ENCODE measurements around the gene CD300E. TPM values are rescaled to one million over a fixed set of nuclear protein-coding genes. Genes with fewer than 3 reads are reported as not detected.

CD300E gene
- total RNA-seq, 1 experiment from 2014 or later: not detected

- peaks cover 74% of the 10 kb centered on the region for H3K27me3 ChIP-seq (ENCODE audit: insufficient read depth, low read length)
- intact Hi-C loops (cut with micrococcal nuclease): no loop called here
- POLR2A ChIA-PET: no interaction called here
Observed at GRCh38 chr17:74595037-74595750, 28.3 kb downstream of the CD300E start.

More at GRCh38 chr17:74595037-74595750, 28.3 kb downstream of the CD300E start:
- DNase-seq (ENCODE audit: low read depth, low spot score) (no peak), ATAC-seq (no peak)
- no peak overlapping the region for H3K27ac ChIP-seq (ENCODE audit: low read depth, low read length)
- H3K9me3 ChIP-seq (ENCODE audit: control insufficient read depth in 1 of 2, insufficient read depth in 1 of 2, low read depth in 1 of 2, low read length in 2 of 2): no peaks in the 10 kb centered on the region
- no peaks in the 10 kb centered on the region for H4K20me1 ChIP-seq (ENCODE audit: insufficient read depth)
- H2AFZ ChIP-seq (ENCODE audit: low read depth, low read length, poor library complexity, severe bottlenecking): no peak overlapping the region
- H3K4me3 ChIP-seq (replicated peaks in 1 of 2; ENCODE audit: low read depth in 1 of 2, low read length in 2 of 2): no peak overlapping the region
- no TSS peak for BruUV-seq (replicated peaks)
- no peaks in the 10 kb centered on the region for H3K36me3 ChIP-seq (ENCODE audit: control insufficient read depth in 1 of 2, insufficient read depth in 2 of 2, low read length in 2 of 2)
- no peak overlapping the region for H3K4me2 ChIP-seq (ENCODE audit: low read length)
- no peak overlapping the region for H3K9ac ChIP-seq (ENCODE audit: low read length)
- ChIA-PET RAD21 (ENCODE audit: low non-redundant PET in 1 of 2, low total read pairs in 2 of 2, uncharacterized antibody in 2 of 2, unreplicated experiment in 2 of 2) (no interaction called here), CTCF (interaction anchor here (1.0 to 3.5 kb wide), 3 partner anchors 7 to 216 kb away, joined by 3 to 11 read pairs (median 3); partner anchors contain the start of gene CD300H)
- H3K4me1 ChIP-seq (ENCODE audit: control insufficient read depth in 1 of 2, insufficient read depth in 2 of 2, low read length in 2 of 2): no peaks in the 10 kb centered on the region
- no peaks in the 10 kb centered on the region for H3K9me2 ChIP-seq (ENCODE audit: insufficient read depth)
- TF ChIP-seq ZNF274 (IDR thresholded peaks at IDR 0.05; ENCODE audit: low read depth, low read length) (no peak), TCF7L2 (IDR thresholded peaks at IDR 0.05; ENCODE audit: borderline replicate concordance, extremely low read depth, insufficient read depth, insufficient read length) (no peak), EZH2phosphoT487 (IDR thresholded peaks at IDR 0.05; ENCODE audit: borderline replicate concordance) (no peak), ELF1 (IDR thresholded peaks at IDR 0.05; ENCODE audit: borderline replicate concordance, low read depth) (no peak), CEBPB (IDR thresholded peaks at IDR 0.05; ENCODE audit: low read depth) (no peak), CBX3 (IDR thresholded peaks at IDR 0.05; ENCODE audit: low read depth) (no peak), SP1 (IDR thresholded peaks at IDR 0.05; ENCODE audit: low read depth) (no peak), POLR2AphosphoS5 (IDR thresholded peaks at IDR 0.05; ENCODE audit: low read depth, low read length) (no peak), FOSL1 (IDR thresholded peaks at IDR 0.05; ENCODE audit: low read depth) (no peak), ZFX (IDR thresholded peaks at IDR 0.05) (no peak), JUND (IDR thresholded peaks at IDR 0.05) (no peak), POLR2A (IDR thresholded peaks at IDR 0.05; ENCODE audit: borderline replicate concordance, extremely low read depth, insufficient read depth, insufficient read length) (no peak), EZH2 (IDR thresholded peaks at IDR 0.05) (no peak), SIN3A (IDR thresholded peaks at IDR 0.05; ENCODE audit: low read depth) (no peak), CTCF (IDR thresholded peaks at IDR 0.05 in 2 of 3, conservative IDR thresholded peaks at IDR 0.05 in 1 of 3; ENCODE audit: borderline replicate concordance in 1 of 3, insufficient read depth in 1 of 3, low read depth in 2 of 3, low read length in 2 of 3) (no peak), YY1 (IDR thresholded peaks at IDR 0.05; ENCODE audit: extremely low read depth, insufficient replicate concordance, low read depth, low read length) (no peak), ZBTB33 (IDR thresholded peaks at IDR 0.05; ENCODE audit: extremely low read depth, insufficient replicate concordance, low read length) (no peak), RAD21 (IDR thresholded peaks at IDR 0.05; ENCODE audit: low read depth) (no peak), SRF (IDR thresholded peaks at IDR 0.05; ENCODE audit: low read depth) (no peak)
- H3K79me2 ChIP-seq (ENCODE audit: insufficient read depth, low read length): no peaks in the 10 kb centered on the region

All from HCT116 (cell line).